Ecto neural progenitor cell (in vitro differentiated cells): ENCODE measurements around the gene INPP5A.
"Not testable (repeated sequence)": the region's sequence is repeated elsewhere in the genome, so short reads cannot be mapped to it uniquely, and the experiment has no call there.

Experiments
- DNase-seq: peaks from one replicate; pipeline ENCODE4 v3.0.0-alpha.2; 2018; ENCODE audit warnings: low spot score

The INPP5A gene

GRCh38 chr10:132678436-132679216 is 141.0 kb downstream of the INPP5A start:
- DNase-seq = no peak

- no peak for DNase-seq
Observed at GRCh38 chr10:132679217-132679595, 141.6 kb downstream of the INPP5A start.

GRCh38 chr10:132679640-132680039 is 142.1 kb downstream of the INPP5A start:
- no peak for DNase-seq

DNA sequence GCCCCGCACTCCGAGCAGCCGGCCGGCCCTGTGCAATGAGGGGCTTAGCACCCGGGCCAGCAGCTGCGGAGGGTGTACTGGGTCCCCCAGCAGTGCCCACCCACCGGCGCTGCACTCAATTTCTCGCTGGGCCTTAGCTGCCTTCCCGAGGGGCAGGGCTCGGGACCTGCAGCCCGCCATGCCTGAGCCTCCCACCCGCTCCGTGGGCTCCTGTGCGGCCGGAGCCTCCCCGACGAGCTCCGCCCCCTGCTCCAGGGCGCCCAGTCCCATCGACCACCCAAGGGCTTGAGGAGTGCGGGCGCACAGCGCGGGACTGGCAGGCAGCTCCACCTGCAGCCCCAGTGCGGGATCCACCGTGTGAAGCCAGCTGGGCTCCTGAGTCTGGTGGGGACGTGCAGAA is 143.2 kb downstream of the INPP5A start:
- DNase-seq = not testable (repeated sequence)

GRCh38 chr10:132681858-132682755 is 144.5 kb downstream of the INPP5A start:
- no peak for DNase-seq

DNA sequence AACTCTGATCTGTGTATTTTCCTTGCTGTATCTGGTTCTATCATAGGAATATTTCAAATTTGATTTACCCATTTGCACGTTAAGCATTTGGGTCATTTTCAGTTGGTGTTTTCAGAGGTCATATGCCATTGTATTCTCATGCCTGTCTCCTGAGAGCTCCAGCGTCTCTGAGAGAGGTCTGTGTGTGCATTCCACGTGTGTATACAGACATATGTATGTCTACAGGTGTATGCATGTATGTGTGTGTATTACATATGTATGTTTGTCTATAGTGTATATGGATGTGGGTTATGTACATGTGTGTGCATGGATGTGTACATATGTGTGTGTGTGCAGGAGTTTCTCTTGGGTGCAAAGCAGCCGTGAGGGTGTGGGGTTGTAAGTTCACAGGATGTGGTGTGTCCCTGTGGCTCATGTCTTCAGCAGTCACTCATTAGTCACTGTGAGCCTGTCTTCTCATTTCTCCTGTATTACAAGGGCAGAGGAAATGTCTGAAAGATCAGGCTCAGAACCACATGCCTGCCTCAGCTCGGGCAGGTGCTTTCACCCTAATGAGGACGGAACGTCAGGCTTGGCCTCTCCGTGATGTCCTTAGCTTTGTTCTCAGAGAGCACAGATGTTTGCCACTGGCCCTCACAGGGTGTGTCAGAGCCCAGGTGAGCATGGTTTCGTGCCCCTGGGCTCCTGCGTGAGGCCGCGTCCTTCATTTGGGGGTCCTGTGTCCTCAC is 146.7 kb downstream of the INPP5A start:
- no peak for DNase-seq

- no peak for DNase-seq
Observed at GRCh38 chr10:132685101-132685891, 147.7 kb downstream of the INPP5A start.

DNA sequence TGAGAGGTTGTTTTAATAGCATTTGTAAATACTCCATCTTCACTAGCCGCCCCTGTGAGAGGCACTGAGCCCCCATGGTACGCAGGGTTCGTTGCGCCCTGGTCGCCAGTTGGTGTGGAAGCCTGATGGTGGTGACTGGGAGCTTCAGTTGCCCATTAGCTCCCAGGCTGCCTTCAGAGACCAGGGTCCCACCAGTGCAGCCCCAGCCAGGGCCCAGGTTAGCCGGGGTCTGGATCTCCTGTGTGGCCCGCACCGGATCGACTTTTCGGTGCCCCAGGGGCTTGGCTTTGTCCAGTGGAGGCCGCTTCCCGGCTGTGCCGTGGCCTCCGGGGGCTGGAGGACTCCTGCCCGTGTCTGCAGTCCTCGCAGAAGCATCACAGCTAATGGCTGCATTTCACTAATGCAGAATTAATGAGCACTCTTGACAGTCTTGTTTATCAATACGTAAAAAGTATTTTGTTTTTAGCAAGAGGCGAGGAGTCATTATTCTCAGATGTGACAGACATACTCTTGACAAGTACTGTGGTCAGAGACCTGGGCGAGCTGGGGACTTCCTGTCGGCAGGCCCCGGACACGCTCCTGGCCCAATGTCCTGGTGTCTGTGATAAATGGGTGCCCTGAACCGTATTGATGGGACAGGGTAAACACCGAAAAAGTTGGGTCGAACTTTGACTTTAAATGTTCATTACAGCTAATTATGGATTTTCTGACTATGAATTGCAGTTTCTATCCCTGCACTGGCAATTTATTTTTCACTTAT is 148.5 kb downstream of the INPP5A start:
- DNase-seq = no peak

GRCh38 chr10:132687181-132687892 is 149.8 kb downstream of the INPP5A start:
- no peak for DNase-seq

DNA sequence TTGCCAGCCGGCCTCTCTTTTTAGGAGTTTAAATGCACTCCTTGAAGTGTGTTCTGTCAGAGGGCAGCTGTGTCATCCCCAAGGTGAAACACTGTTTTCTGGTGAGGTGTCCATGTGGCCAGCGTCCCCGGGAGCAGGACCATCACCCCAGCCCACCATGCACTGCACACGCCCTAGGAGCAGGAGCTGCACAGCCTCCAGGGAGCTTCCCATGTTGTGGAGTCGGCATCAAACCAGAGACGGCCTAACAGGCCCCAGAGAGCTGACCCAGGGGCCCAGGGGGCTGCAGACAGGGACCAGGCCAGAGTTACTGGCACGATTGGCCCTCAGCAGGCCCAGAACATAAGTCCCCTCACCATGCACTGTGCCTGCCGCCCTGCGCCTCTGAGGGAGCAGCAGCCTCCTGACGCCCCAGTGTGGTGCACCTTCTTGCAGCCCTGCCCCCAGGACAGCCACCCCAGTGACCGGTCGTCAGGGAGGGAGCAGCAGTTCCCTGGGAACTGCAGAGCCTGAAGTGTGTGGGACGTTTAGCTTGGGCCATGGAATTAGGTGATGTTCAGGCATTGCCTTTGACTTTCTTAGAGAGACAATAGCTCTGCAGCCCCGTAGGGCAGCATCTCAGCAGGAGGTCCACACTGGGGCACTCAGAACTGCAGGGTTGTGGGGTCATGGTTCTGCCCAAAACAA is 150.4 kb downstream of the INPP5A start:
- DNase-seq = no peak

DNA sequence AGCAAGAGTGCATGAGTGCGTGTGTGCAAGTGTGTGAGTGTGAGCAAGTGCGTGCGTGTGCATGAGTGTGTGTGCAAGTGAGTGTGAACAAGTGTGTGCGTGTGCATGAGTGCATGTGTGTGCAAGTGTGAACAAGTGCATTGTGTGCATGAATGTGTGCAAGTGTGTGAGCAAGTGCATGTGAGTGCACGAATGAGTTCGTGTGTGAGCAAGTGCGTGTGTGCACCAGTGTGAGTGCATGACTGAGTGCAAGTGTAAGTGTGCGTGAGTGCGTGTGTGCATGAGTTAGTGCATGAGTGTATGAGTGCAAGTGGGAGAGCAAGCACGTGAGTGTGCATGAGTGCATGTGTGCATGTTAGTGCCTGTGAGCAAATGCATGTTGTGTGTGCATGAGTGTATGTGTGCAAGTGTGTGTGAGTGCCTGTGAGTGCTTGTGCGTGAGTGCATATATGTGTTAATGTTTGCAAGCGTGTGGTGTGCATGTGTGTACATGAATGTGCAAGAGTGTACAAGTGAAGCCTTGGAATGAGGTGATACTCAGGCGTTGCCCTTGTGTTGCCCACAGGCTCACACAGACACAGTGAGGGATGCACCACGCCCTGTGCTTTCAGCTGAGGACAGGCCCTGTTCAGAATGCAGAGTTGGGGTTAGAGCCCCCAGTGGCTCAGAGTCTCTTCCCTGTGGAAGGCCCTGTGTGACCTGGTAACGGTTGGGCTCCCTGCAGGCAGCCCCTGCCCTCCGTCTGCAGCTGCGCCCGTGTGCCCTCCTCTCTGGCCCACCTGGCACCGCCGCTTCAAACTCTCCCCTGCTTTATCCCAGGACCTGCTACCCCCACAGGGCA is 151.2 kb downstream of the INPP5A start:
- no peak for DNase-seq

DNA sequence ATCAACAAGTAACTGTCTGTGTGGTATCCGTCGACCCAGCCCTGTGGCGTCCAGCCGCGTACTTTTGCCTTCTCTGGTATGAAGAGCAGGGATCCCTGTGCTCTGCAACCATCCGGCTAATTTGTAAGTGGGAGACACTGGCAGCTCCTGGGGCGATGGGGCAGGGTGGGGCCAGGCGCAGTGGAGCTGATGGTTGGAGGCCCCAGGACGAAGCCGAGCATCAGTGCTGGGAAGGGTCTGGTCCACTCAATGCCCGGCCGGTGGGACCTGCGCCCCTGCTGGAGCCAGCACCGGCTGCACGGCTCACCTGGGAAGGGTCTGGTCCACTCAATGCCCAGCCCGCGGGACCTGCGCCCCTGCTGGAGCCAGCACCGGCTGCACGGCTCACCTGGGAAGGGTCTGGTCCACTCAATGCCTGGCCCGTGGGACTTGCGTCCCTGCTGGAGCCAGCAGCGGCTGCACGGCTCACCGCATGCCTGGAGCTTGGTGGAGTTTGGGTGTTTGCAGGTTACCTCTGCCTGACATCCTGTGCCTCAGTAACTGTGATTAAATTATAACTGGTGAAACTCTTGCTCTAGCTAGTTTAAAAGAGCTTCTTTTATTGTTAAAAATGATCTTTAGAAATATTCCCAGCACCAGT is 152.3 kb downstream of the INPP5A start:
- DNase-seq = no peak

- no peak for DNase-seq
Observed at GRCh38 chr10:132690401-132690800, 152.8 kb downstream of the INPP5A start.

GRCh38 chr10:132690821-132691610 is 153.4 kb downstream of the INPP5A start:
- no peak for DNase-seq

GRCh38 chr10:132691711-132692153 is 154.1 kb downstream of the INPP5A start:
- DNase-seq = no peak

GRCh38 chr10:132692311-132692710 is 154.7 kb downstream of the INPP5A start:
- no peak for DNase-seq

- DNase-seq = no peak
Observed at GRCh38 chr10:132693676-132694075, 156.1 kb downstream of the INPP5A start.
